ENCODE measurements around the gene RAD51B.
A peak's percentile ranks its signal among the peaks of the same experiment; 100 is the strongest.

RAD51B gene

DNA sequence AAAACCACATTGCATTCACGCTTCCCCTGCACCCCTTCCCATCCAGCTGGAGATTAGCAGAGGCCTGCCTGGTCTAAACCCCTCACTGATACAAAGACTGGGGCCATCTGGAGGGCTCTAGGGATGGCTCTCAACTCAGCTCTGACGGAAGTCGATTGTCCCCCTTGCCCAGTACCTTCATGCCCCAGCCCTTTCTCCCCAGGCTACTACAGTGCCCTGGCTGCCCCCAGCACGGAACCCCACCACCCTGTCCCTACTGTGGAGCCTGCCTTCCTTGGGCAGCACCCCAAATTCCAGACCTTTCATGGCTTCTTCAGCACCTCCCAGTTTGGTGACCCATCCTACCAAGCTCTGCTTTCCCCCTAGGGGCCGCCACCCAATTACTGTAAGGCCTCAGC, 947.7 kb downstream of the RAD51B start:
- no peak overlapping the region for H3K4me3 ChIP-seq (ENCODE audit: low read length)
- H3K27me3 ChIP-seq (replicated peaks; ENCODE audit: control insufficient read depth, insufficient read depth, low read length) = no peaks in the 10 kb centered on the region
- peaks cover 13% of the 10 kb centered on the region for H3K4me1 ChIP-seq (ENCODE audit: control insufficient read depth, insufficient read depth, low read length)
- no peaks in the 10 kb centered on the region for H3K9me3 ChIP-seq (ENCODE audit: control insufficient read depth, low read length)
- no peak overlapping the region for H3K9ac ChIP-seq (ENCODE audit: low read length)
- DNase-seq (ENCODE audit: low read depth) = no peak
- H3K36me3 ChIP-seq (ENCODE audit: control insufficient read depth, insufficient read depth, low read length, severe bottlenecking) = no peaks in the 10 kb centered on the region

GRCh38 chr14:68768316-68768715, 948.7 kb downstream of the RAD51B start:
- Histone ChIP-seq H3K4me3 (ENCODE audit: low read length) (no peak overlapping the region), H3K27me3 (replicated peaks; ENCODE audit: control insufficient read depth, insufficient read depth, low read length) (no peaks in the 10 kb centered on the region), H3K9ac (ENCODE audit: low read length) (no peak overlapping the region), H3K36me3 (ENCODE audit: control insufficient read depth, insufficient read depth, low read length, severe bottlenecking) (no peaks in the 10 kb centered on the region), H3K9me3 (ENCODE audit: control insufficient read depth, low read length) (no peaks in the 10 kb centered on the region), H3K4me1 (ENCODE audit: control insufficient read depth, insufficient read depth, low read length) (peaks cover 6% of the 10 kb centered on the region)
- no peak for DNase-seq (ENCODE audit: low read depth)

DNA sequence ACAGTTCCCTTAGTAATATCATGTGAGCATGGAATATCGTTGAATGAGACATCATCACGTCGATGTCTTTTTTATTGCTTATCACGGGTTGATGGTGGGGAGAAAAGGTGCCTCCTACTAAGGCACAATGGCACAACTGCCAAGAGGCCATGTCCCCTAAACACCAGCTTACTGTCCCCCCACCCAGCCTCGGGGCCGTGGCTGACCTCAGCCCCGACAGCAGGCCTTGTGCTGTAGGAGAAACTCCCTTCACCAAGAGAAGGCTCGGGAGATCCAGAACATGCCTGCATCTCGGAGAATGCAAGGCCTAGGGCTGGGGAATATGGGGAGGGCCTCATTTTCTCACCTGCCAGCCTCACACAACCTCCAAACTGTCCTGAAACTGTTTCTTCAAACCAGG, 950.5 kb downstream of the RAD51B start:
- H3K36me3 ChIP-seq (ENCODE audit: control insufficient read depth, insufficient read depth, low read length, severe bottlenecking) = no peaks in the 10 kb centered on the region
- H3K4me3 ChIP-seq (ENCODE audit: low read length) = no peak overlapping the region
- no peaks in the 10 kb centered on the region for H3K9me3 ChIP-seq (ENCODE audit: control insufficient read depth, low read length)
- DNase-seq (ENCODE audit: low read depth) = no peak
- no peaks in the 10 kb centered on the region for H3K4me1 ChIP-seq (ENCODE audit: control insufficient read depth, insufficient read depth, low read length)
- no peaks in the 10 kb centered on the region for H3K27me3 ChIP-seq (replicated peaks; ENCODE audit: control insufficient read depth, insufficient read depth, low read length)
- H3K9ac ChIP-seq (ENCODE audit: low read length) = no peak overlapping the region

DNA sequence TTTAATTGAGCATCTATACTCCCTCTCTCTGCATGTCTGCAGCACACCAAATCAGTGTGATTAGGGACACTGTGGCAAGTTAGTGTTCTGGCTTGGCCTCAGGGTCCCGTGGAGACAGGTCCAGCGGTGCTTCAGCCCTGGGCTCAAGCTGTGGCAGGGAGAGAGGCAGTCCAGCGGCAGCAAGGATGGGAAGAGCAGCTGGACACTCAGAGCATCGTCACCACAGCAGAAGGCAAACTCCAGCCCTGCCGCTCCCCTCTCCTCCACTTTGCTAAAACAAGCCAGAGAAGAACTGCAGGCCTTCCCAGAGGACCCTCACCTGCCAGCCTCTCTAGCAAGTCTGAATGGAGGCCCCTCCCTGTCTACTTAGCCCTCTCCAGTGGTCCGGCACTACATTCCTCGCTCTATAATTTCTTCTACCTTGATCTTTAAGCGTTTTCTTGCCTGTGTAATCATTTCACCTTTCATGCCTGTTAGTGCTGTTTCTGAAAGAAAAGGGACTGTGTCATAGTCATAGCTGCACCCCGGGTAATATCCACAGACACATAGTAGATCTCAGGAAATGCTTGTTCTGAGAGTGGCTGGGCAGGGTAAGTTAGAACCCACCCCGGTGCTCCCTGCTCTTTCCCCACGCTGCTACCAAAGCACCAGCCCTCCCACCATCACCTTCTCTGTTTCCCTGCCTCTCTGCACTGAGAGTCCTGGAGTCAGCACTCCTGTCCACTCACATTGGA, 951.1 kb downstream of the RAD51B start:
- H3K27me3 ChIP-seq (replicated peaks; ENCODE audit: control insufficient read depth, insufficient read depth, low read length) = no peaks in the 10 kb centered on the region
- H3K36me3 ChIP-seq (ENCODE audit: control insufficient read depth, insufficient read depth, low read length, severe bottlenecking) = no peaks in the 10 kb centered on the region
- no peak overlapping the region for H3K9ac ChIP-seq (ENCODE audit: low read length)
- no peak overlapping the region for H3K4me3 ChIP-seq (ENCODE audit: low read length)
- no peaks in the 10 kb centered on the region for H3K9me3 ChIP-seq (ENCODE audit: control insufficient read depth, low read length)
- no peaks in the 10 kb centered on the region for H3K4me1 ChIP-seq (ENCODE audit: control insufficient read depth, insufficient read depth, low read length)
- DNase-seq (ENCODE audit: low read depth) = no peak

GRCh38 chr14:68771631-68772030, 952.1 kb downstream of the RAD51B start:
- no peaks in the 10 kb centered on the region for H3K36me3 ChIP-seq (ENCODE audit: control insufficient read depth, insufficient read depth, low read length, severe bottlenecking)
- no peak for DNase-seq (ENCODE audit: low read depth)
- no peaks in the 10 kb centered on the region for H3K4me1 ChIP-seq (ENCODE audit: control insufficient read depth, insufficient read depth, low read length)

GRCh38 chr14:68772761-68773381, 953.3 kb downstream of the RAD51B start:
- Histone ChIP-seq H3K27me3 (replicated peaks; ENCODE audit: control insufficient read depth, insufficient read depth, low read length) (no peaks in the 10 kb centered on the region), H3K4me1 (ENCODE audit: control insufficient read depth, insufficient read depth, low read length) (peaks cover under 1% of the 10 kb centered on the region), H3K4me3 (ENCODE audit: low read length) (no peak overlapping the region), H3K9me3 (ENCODE audit: control insufficient read depth, low read length) (no peaks in the 10 kb centered on the region), H3K36me3 (ENCODE audit: control insufficient read depth, insufficient read depth, low read length, severe bottlenecking) (no peaks in the 10 kb centered on the region), H3K9ac (ENCODE audit: low read length) (no peak overlapping the region)
- no peak for DNase-seq (ENCODE audit: low read depth)

More at GRCh38 chr14:68771631-68772030, 952.1 kb downstream of the RAD51B start:
- H3K4me3 ChIP-seq (ENCODE audit: low read length) = no peak overlapping the region
- H3K9ac ChIP-seq (ENCODE audit: low read length) = no peak overlapping the region
- H3K9me3 ChIP-seq (ENCODE audit: control insufficient read depth, low read length) = no peaks in the 10 kb centered on the region
- H3K27me3 ChIP-seq (replicated peaks; ENCODE audit: control insufficient read depth, insufficient read depth, low read length) = no peaks in the 10 kb centered on the region

- H3K27me3 ChIP-seq (replicated peaks; ENCODE audit: control insufficient read depth, insufficient read depth, low read length) = no peaks in the 10 kb centered on the region
- H3K36me3 ChIP-seq (ENCODE audit: control insufficient read depth, insufficient read depth, low read length, severe bottlenecking) = no peaks in the 10 kb centered on the region
- no peak overlapping the region for H3K4me3 ChIP-seq (ENCODE audit: low read length)
- no peak overlapping the region for H3K9ac ChIP-seq (ENCODE audit: low read length)
- no peaks in the 10 kb centered on the region for H3K9me3 ChIP-seq (ENCODE audit: control insufficient read depth, low read length)
- DNase-seq (ENCODE audit: low read depth) = peak; percentile 67
- peaks cover 14% of the 10 kb centered on the region for H3K4me1 ChIP-seq (ENCODE audit: control insufficient read depth, insufficient read depth, low read length)
These were observed 955.4 kb downstream of the RAD51B start for GRCh38 chr14:68774771-68775613.

DNA sequence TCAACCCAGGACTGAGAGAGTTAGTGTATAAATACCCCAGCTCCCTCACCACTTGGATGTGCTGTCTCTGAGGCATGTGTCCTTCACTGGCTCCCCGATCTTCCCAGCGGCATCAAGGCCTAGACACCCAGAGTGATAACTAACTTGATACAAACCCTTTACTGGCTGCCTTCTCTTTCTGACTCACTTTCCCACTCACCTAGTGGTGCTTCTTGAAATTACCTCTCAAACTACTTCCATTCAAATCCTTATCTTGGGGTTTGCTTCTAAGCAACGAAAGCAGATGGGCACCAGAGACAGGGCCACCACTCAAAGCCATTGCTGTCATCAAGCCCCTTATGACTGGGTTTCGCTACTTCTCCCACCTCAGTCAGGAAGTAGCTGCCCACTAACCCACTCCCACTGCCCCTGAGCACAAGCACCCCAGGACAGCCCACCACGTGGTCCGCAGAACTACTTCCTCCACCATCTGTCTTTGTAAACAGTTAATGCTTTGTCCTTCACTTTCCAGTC, 956.1 kb downstream of the RAD51B start:
- no peaks in the 10 kb centered on the region for H3K36me3 ChIP-seq (ENCODE audit: control insufficient read depth, insufficient read depth, low read length, severe bottlenecking)
- no peak overlapping the region for H3K9ac ChIP-seq (ENCODE audit: low read length)
- peaks cover 20% of the 10 kb centered on the region for H3K4me1 ChIP-seq (ENCODE audit: control insufficient read depth, insufficient read depth, low read length)
- no peak for DNase-seq (ENCODE audit: low read depth)
- no peaks in the 10 kb centered on the region for H3K9me3 ChIP-seq (ENCODE audit: control insufficient read depth, low read length)
- no peak overlapping the region for H3K4me3 ChIP-seq (ENCODE audit: low read length)
- H3K27me3 ChIP-seq (replicated peaks; ENCODE audit: control insufficient read depth, insufficient read depth, low read length) = no peaks in the 10 kb centered on the region

DNA sequence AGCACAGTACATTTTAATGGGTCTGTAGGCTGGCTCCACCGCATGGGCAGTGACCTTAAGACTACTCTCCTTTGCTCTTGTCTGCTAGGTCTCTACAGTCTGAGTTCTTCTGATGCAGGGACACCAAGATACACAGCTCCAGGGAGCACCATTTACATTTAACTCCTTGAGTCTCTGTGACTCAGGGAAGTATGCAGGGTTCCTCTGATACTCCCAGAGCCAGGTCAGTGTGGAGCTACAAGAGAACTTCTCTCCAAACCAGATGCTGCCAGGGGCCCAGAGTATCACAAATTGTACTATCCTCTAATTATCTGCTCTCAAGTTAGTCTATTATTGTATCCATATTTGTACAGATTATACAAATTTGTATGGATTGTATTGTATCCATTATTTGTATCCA, 958.1 kb downstream of the RAD51B start:
- H3K4me1 ChIP-seq (ENCODE audit: control insufficient read depth, insufficient read depth, low read length) = peaks cover 30% of the 10 kb centered on the region
- H3K36me3 ChIP-seq (ENCODE audit: control insufficient read depth, insufficient read depth, low read length, severe bottlenecking) = no peaks in the 10 kb centered on the region
- no peak overlapping the region for H3K9ac ChIP-seq (ENCODE audit: low read length)
- H3K9me3 ChIP-seq (ENCODE audit: control insufficient read depth, low read length) = no peaks in the 10 kb centered on the region
- no peaks in the 10 kb centered on the region for H3K27me3 ChIP-seq (replicated peaks; ENCODE audit: control insufficient read depth, insufficient read depth, low read length)
- no peak for DNase-seq (ENCODE audit: low read depth)
- no peak overlapping the region for H3K4me3 ChIP-seq (ENCODE audit: low read length)
